ENCODE results near the gene LIPC. TPM values are rescaled to one million over a fixed set of nuclear protein-coding genes. Genes with fewer than 3 reads are reported as not detected.

Gene LIPC
- total and polyA plus RNA-seq, 9 of the 15 experiments (the other 6 are each of a cell fraction or from before 2014, with no cell fraction given), result 0.07 to 0.41 (median 0.11) TPM; not detected in 2

DNA sequence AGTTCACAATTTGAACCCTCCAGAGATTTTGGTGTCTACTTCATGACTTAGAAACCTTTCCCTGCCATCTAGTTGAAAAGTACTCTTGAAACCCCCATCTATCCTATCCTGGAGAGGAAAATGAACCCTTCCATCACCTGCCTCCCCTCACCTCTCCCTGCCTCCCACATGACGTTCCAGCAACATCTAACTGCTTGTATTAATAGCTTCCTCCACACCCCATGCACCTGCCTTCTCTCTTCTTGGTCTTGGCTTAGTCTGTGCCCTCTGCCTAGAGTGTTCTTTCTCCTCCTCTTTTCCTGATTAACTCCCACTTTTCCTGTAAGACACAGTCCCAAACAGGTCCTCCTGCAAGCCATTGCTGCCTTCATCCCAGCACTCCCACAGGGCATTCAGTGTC lies 107.8 kb downstream of the LIPC start:
- intact Hi-C loops (cut with micrococcal nuclease), result no loop called here
- 50% methylated on average over 1 of the region's 1 CpG for WGBS (ENCODE audit: insufficient coverage, low coverage, missing lambda C conversion rate)
- no peaks in the 10 kb centered on the region for H4K20me1 ChIP-seq (replicated peaks; ENCODE audit: control insufficient read depth, insufficient read depth, low read length)
- H3K4me2 ChIP-seq (ENCODE audit: insufficient read depth, low read length), result no peak overlapping the region
- in situ Hi-C loops (cut with MboI), result no loop called here
- no peak overlapping the region for H3K27ac ChIP-seq (ENCODE audit: extremely low read depth, low read depth, low read length)
- ATAC-seq (no peak), FAIRE-seq (no peak), DNase-seq (ENCODE audit: extremely low read depth in 1 of 4, low spot score in 3 of 4) (no peak)
- no peaks in the 10 kb centered on the region for H3K27me3 ChIP-seq (ENCODE audit: control insufficient read depth in 2 of 2, insufficient read depth in 2 of 2, low read length in 2 of 2)
- no peak overlapping the region for H3K4me3 ChIP-seq
- ChIA-PET CTCF (ENCODE audit: low intra/inter-chr PET ratio) (no interaction called here), POLR2A (interaction anchor here (0.6 to 1.0 kb wide), 3 partner anchors 9 to 80 kb away, joined by 3 to 8 read pairs (median 3); no protein-coding TSS in a partner anchor)
- H3K9me1 ChIP-seq (ENCODE audit: control insufficient read depth, insufficient read depth, low read length), result no peaks in the 10 kb centered on the region
- H3K36me3 ChIP-seq (ENCODE audit: control insufficient read depth, insufficient read depth, low read length), result no peaks in the 10 kb centered on the region
- H3K9ac ChIP-seq (ENCODE audit: insufficient read depth in 1 of 2, low read depth in 2 of 2, low read length in 2 of 2), result 0 out of 4 replicates have a peak overlapping the region, but pooled peaks of 1 of the 2 experiments have one; percentile 14
- no peak overlapping the region for H2AFZ ChIP-seq (ENCODE audit: low read depth, low read length)
- H3K79me2 ChIP-seq (ENCODE audit: control insufficient read depth, insufficient read depth, low read length), result no peaks in the 10 kb centered on the region
- BruUV-seq (replicated peaks), result no TSS peak
- no peaks in the 10 kb centered on the region for H3K9me3 ChIP-seq (replicated peaks; ENCODE audit: control insufficient read depth, insufficient read depth, low read depth, low read length)
- peaks cover 11 to 18% of the 10 kb centered on the region in 2 experiments; a peak in 4 of 5 replicates for H3K4me1 ChIP-seq (replicated peaks in 1 of 2; ENCODE audit: control insufficient read depth in 2 of 2, insufficient read depth in 2 of 2, low read length in 2 of 2)
- TF ChIP-seq ETV6 (IDR thresholded peaks at IDR 0.05; ENCODE audit: borderline replicate concordance in 1 of 2, low read depth in 2 of 2, low read length in 1 of 2) (no peak), ETV6 (CRISPR knock-in tag; IDR thresholded peaks at IDR 0.05; ENCODE audit: borderline replicate concordance) (no peak), POLR3A (IDR thresholded peaks at IDR 0.05; ENCODE audit: borderline replicate concordance, extremely low read depth, insufficient read depth, insufficient read length) (no peak), MTF1 (CRISPR knock-in tag; IDR thresholded peaks at IDR 0.05; ENCODE audit: borderline replicate concordance) (no peak), ZNF282 (CRISPR knock-in tag; IDR thresholded peaks at IDR 0.05) (no peak), RBM14 (IDR thresholded peaks at IDR 0.05; ENCODE audit: borderline replicate concordance, insufficient read depth, low read depth, low read length) (no peak), DACH1 (IDR thresholded peaks at IDR 0.05; ENCODE audit: partially characterized antibody) (no peak), ZNF644 (tag; IDR thresholded peaks at IDR 0.05; ENCODE audit: low read depth) (no peak), BMI1 (IDR thresholded peaks at IDR 0.05; ENCODE audit: low read length) (no peak), CBX3 (IDR thresholded peaks at IDR 0.05; ENCODE audit: borderline replicate concordance in 1 of 2, low read length in 2 of 2) (no peak), TCF7L2 (IDR thresholded peaks at IDR 0.05; ENCODE audit: low read depth, low read length) (no peak), ZNF778 (CRISPR knock-in tag; IDR thresholded peaks at IDR 0.05) (no peak), MEF2A (IDR thresholded peaks at IDR 0.05; ENCODE audit: control insufficient read depth, low read depth, low read length) (no peak), POLR2AphosphoS2 (IDR thresholded peaks at IDR 0.05; ENCODE audit: low read length) (no peak), SMAD4 (CRISPR knock-in tag; conservative IDR thresholded peaks at IDR 0.05) (no peak), KAT7 (CRISPR knock-in tag; IDR thresholded peaks at IDR 0.05; ENCODE audit: borderline replicate concordance) (no peak), STAT5B (CRISPR knock-in tag; IDR thresholded peaks at IDR 0.05) (no peak), BRD9 (IDR thresholded peaks at IDR 0.05; ENCODE audit: low read depth, partially characterized antibody) (no peak)
- TF ChIP-seq, protein P1, sequence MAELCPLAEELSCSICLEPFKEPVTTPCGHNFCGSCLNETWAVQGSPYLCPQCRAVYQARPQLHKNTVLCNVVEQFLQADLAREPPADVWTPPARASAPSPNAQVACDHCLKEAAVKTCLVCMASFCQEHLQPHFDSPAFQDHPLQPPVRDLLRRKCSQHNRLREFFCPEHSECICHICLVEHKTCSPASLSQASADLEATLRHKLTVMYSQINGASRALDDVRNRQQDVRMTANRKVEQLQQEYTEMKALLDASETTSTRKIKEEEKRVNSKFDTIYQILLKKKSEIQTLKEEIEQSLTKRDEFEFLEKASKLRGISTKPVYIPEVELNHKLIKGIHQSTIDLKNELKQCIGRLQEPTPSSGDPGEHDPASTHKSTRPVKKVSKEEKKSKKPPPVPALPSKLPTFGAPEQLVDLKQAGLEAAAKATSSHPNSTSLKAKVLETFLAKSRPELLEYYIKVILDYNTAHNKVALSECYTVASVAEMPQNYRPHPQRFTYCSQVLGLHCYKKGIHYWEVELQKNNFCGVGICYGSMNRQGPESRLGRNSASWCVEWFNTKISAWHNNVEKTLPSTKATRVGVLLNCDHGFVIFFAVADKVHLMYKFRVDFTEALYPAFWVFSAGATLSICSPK (IDR thresholded peaks at IDR 0.05; ENCODE audit: borderline replicate concordance), result no peak
